Fibroblast of the aortic adventitia (primary cell): ENCODE measurements around the gene FAM25A. TPM values are rescaled to one million over a fixed set of nuclear protein-coding genes. Genes with fewer than 3 reads are reported as not detected.
A peak's percentile ranks its signal among the peaks of the same experiment; 100 is the strongest.
"Not testable (repeated sequence)": the region's sequence is repeated elsewhere in the genome, so short reads cannot be mapped to it uniquely, and the experiment has no call there.

Experiments used
- DNase-seq: peaks from one replicate; pipeline ENCODE4 v3.0.0-alpha.2; 2010; ENCODE audit warnings: low read depth
- H3K4me3 ChIP-seq: 2 replicates; pipeline ENCODE4 v1.5.1; 2011; ENCODE audit warnings: low read depth, mild to moderate bottlenecking, control low read depth, low read length, moderate library complexity
- total RNA-seq: library from RNA; depleted of rRNA; stranded (reverse); fragments of >200 nt; gene quantifications from 2 replicates; pipeline ENCODE4 v1.2.3, GENCODE V29; 2012; ENCODE audit warnings: low replicate concordance
- TF ChIP-seq, protein P1 (sequence below): IDR thresholded peaks from 2 replicates; pipeline ENCODE4 v1.5.1; 2011; ENCODE audit warnings: mild to moderate bottlenecking, low read length, control low read depth, inconsistent platforms; ENCODE audit not compliant: insufficient read depth

Gene FAM25A
- not detected in 2 replicates for total RNA-seq

DNA sequence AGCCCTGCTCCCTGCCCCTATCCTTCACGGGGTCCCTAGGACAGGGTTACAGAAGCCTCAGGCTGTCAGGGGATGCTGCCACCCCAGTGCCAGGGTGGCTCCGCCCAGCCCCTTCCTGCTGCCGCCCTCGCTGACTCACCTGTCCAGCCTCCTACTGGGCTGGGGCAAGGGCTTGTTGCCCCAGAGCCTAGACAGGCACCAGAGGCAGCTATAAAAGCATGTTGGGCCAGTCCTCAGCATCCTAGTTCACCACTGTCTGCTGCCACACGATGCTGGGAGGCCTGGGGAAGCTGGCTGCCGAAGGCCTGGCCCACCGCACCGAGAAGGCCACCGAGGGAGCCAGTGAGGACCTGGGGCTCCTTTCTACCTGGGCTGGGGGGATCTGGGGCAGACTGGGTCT lies at the start of gene FAM25A:
TSS of gene FAM25A (plus strand) at position 239 of the 400 bp plus-strand sequence. CDS start at position 270, 31 bp downstream.
- not testable (repeated sequence) for DNase-seq, H3K4me3 ChIP-seq

GRCh38 chr10:86970982-86971231 lies 49.2 kb upstream of the FAM25A start:
- TF ChIP-seq, protein P1, sequence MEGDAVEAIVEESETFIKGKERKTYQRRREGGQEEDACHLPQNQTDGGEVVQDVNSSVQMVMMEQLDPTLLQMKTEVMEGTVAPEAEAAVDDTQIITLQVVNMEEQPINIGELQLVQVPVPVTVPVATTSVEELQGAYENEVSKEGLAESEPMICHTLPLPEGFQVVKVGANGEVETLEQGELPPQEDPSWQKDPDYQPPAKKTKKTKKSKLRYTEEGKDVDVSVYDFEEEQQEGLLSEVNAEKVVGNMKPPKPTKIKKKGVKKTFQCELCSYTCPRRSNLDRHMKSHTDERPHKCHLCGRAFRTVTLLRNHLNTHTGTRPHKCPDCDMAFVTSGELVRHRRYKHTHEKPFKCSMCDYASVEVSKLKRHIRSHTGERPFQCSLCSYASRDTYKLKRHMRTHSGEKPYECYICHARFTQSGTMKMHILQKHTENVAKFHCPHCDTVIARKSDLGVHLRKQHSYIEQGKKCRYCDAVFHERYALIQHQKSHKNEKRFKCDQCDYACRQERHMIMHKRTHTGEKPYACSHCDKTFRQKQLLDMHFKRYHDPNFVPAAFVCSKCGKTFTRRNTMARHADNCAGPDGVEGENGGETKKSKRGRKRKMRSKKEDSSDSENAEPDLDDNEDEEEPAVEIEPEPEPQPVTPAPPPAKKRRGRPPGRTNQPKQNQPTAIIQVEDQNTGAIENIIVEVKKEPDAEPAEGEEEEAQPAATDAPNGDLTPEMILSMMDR: no peak
- no peak for DNase-seq
- peak overlapping the region; percentile 73 for H3K4me3 ChIP-seq

DNA sequence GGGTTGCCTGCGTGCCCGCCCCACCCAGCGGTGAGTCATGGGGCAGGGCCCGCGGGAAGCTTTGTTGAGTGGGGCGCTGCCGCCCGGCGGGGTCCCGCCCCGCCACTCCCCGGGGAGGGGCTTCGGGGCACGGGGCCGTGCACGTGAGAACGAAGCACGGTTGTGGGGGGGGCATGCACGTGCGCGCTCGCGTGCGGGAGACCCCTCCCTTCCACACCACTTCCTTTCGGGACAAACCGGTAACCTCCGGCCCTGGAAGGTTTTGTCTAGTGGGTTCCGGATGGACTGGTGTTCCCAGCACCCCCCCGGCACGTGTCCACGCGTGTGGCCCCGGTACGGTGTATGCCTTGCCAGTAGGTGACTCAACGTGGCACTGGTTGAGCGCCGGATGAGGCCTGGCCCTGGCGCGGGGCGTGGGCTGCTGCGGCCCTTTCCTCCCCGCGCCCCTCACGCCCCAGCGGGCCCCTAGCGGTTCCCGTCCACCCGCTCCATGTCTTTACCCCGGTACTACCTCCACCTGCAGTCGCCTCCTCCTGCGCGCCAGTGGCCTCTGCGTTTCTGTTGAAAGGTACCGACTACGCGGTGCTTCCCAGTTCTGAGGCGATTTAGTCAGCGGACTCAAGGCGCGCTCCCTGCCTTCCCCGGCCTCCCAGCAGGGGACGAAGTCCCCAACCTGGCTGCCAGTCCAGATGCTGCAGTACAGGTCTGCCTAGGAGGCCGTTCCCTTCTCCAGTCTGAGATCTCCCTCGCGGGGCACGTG lies 48.7 kb upstream of the FAM25A start:
- TF ChIP-seq, protein P1: no peak
- DNase-seq: peak; percentile 85

GRCh38 chr10:86972613-86973380 lies 47.3 kb upstream of the FAM25A start:
- no peak for DNase-seq
- TF ChIP-seq, protein P1: no peak

More for the DNA sequence above, 48.7 kb upstream of the FAM25A start:
- H3K4me3 ChIP-seq: peak overlapping the region; percentile 73

DNA sequence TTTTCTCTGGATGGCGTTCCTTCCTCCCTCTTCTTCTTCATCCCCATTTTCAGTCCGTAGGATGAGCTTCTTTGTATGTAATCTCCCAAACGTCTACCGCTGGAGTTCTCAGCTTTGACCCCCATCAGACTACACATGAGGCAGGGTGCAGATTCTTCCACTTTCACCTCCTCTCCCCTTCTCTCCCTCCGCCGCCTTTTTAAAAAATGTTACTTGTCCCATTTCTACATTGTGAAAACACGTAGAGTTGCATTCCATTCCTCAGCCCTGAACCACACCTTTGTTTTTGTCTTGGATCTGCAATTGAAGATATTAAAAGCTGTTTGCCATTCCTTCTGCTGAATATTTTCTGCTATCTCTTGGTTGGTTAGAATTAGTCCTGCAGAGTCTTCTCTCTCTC lies 45.6 kb upstream of the FAM25A start:
- TF ChIP-seq, protein P1: no peak
- H3K4me3 ChIP-seq: no peak overlapping the region
- no peak for DNase-seq

More at GRCh38 chr10:86972613-86973380, 47.3 kb upstream of the FAM25A start:
- H3K4me3 ChIP-seq: no peak overlapping the region

DNA sequence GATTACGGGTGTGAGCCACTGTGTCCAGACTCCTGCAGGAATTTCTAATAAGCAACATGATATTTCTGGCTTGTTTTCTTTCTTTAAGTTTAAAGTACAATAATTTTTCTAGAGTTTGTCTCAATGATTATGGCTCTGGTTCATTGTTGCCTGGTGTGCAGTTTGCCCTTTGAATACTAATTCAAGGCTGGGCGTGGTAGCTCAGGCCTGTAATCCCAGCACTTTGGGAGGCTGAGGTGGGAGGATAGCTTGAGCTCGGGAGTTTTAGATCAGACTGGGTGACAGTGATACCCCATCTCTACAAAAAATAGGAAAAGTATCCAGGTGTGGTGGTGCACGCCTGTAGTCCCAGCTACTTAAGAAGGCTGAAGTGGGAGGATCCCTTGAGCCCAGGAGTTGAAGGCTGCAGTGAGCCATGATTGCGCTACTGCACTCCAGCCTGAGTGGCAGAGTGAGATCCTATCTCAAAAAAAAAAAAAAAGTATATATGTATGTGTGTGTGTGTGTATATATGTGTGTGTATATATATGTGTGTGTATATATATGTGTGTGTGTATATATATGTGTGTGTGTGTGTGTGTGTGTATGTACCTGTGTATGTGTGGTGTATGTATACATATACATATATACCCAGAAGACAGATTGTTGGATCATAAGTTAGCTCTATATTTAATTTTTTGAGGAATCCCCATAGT lies 43.6 kb upstream of the FAM25A start:
- TF ChIP-seq, protein P1: no peak
- no peak for DNase-seq
- H3K4me3 ChIP-seq: no peak overlapping the region

DNA sequence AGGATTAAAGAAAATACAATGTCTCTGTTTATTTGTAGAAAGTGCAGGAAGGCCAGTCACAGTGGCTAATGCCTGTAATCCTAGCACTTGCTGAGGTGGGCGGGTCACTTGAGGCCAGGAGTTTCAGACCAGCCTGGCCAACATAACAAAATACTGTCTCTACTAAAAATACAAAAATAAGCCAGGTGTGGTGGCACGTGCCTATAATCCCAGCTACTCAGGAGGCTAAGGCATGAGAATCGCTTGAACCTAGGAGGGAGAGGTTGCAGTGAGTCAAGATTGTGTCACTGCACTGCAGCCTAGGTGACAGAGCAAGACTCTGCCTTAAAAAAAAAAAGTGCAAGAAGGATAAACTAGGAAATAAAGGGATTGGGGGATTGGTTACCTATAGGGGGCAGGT lies 41.6 kb upstream of the FAM25A start:
- not testable (repeated sequence) for DNase-seq, H3K4me3 ChIP-seq
